HG03139 (cell line): ENCODE results near the gene RAB5IF.

Experiments
- ATAC-seq: cut with Tn5 transposase; IDR thresholded peaks from one replicate; pipeline ENCODE4 v1.9.1; 2021; ENCODE audit not compliant: unreplicated experiment

Gene RAB5IF

DNA sequence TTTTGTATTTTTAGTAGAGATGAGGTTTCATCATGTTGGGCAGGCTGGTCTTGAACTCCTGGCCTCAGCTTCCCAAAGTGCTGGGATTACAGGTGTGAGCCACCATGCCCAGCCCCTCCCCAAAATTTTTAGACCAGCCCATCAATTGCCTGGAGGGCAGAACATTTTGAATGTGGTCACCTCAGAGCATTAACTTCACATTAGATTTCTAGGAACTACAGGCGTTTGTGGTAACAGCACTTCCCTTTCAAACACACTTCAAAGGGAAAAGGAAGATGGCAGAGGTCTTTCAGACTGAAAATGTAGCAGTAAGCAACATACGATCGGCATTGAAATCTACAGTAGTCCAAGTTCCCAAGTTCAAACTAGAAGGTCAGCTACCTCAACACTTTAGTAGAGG lies 52.7 kb downstream of the RAB5IF start:
- no peak for ATAC-seq
